Retinal pigment epithelial cell (primary cell): ENCODE results near the gene EFCAB8.

Experiments
- DNase-seq: peaks from one replicate; pipeline ENCODE4 v3.0.0-alpha.2; 2010; ENCODE audit warnings: low read depth
- H3K4me3 ChIP-seq: 2 replicates; pipeline ENCODE4 v1.5.1; 2011; ENCODE audit warnings: mild to moderate bottlenecking, low read length, control low read depth, moderate library complexity
- CTCF ChIP-seq: conservative IDR thresholded peaks from 2 replicates; pipeline ENCODE4 v1.5.1; 2011; ENCODE audit warnings: low read depth, low read length, control low read depth, inconsistent platforms

Gene EFCAB8

GRCh38 chr20:32963176-32963575 lies 104.5 kb downstream of the EFCAB8 start:
- no peak for TF ChIP-seq CTCF
- no peak overlapping the region for H3K4me3 ChIP-seq
- no peak for DNase-seq

- no peak for DNase-seq
- H3K4me3 ChIP-seq, result no peak overlapping the region
These were observed 105.9 kb downstream of the EFCAB8 start for GRCh38 chr20:32964575-32964974.

GRCh38 chr20:32965115-32965514 lies 106.4 kb downstream of the EFCAB8 start:
- TF ChIP-seq CTCF, result no peak
- DNase-seq, result no peak
- no peak overlapping the region for H3K4me3 ChIP-seq

More at GRCh38 chr20:32964575-32964974, 105.9 kb downstream of the EFCAB8 start:
- no peak for TF ChIP-seq CTCF

DNA sequence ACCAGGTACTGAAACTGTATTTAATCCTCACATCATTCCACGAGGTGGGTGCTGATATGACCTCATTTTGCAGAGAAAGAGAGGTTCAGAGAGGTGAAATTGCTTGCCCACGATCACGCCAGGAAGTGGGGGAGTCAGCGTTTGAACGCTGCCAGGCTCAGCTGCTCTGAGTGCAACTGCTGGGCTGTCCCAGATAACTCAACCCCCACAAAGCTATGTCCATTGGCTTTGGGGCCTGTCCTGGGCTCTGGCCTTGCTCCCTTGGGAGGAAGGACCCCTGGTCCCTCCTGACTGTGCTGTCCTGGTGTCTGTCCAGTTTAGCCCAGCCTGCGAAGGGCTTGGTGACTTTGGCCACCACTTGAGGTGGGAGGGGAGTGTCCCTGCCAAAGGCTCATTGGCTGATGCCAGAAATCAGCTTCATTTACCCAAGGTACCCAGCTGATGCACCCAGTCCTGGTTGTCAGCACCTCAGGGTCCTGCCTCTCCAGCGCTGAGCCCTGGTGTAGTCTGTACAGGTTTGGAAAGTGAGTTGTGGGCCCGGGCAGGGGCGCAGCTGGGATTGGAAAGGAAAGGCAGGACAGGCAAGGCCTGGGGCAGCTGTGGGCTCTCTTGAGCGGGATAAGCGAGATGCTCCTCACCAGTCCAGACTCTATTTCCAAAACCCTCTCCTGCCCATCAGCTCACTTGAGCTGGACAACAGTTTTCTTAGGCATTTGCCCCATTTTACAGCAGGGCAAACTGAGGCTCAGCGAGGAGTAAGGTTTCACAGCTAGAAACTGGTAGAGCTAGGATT lies 107.1 kb downstream of the EFCAB8 start:
- TF ChIP-seq CTCF, result no peak
- no peak for DNase-seq
- no peak overlapping the region for H3K4me3 ChIP-seq

DNA sequence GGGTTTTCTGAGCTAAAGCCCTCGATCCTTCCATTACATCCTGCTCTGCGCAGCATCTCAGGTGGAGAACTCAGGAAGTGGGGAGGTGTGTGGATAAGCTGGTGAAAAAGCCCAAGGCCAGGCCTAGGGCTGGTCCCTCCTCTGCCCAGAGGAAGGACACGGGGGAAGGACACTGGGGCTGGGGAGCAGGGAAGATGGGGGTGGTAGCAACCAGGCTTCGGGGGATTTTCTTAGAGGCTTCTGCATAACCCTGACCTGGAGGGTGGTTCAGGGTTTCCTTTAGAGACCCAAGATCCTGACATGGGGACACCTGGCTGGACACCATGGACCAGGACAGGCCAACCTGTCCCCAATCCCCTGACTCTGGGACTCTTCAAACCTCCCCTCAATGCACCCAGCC lies 107.7 kb downstream of the EFCAB8 start:
- no peak overlapping the region for H3K4me3 ChIP-seq
- DNase-seq, result no peak
- no peak for TF ChIP-seq CTCF

DNA sequence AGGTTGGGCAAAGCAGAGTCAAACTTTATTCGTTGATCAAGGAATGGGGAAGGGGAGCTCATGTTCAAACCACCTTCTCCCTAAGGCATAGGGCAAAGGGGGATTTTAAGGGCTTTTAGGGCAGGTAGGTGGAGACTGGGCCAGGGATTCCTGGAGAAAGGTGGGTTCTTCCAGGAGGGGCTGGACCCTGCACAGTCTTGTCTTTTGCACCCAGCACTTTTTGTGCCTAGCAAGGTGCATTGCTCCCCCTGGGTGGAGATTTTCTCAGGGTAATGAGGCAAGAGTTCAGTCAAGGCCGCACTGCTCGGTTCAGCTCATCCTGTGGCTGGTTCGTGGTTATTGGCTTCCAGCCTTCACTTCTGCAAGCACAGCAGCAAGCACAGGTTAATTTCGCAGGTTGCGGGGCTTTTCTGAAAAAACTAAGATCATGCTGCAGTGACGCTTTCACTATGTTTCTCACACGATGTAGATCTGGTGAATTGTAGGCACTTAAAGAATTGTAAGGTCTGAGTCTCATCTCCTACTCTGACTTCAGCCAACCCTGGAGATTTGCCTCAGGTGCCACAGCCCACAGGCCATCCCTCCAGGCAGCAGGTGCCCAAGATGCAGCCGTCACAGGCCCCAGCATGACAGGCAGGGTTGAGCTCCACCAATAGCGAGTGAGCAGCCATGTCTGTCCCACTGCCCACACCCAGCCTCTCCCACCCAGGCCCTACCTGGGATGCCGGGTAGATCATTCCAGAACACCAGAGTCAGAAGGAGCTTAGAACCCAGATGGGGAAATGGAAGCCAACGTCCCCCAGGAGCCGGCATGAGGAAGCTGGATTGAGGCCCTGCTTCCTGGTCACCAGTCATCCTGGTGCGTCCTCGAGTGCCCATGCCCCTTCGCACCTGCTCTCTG lies 108.4 kb downstream of the EFCAB8 start:
- no peak overlapping the region for H3K4me3 ChIP-seq
- no peak for TF ChIP-seq CTCF
- no peak for DNase-seq
